ENCODE results near the gene ECT2L. TPM values are rescaled to one million over a fixed set of nuclear protein-coding genes. Genes with fewer than 3 reads are reported as not detected.

The ECT2L gene
- total and polyA plus RNA-seq, 2 experiments from 2014 or later: 0.03 to 0.15 TPM

- no peak overlapping the region for H3K27ac ChIP-seq (ENCODE audit: low read depth)
- no peaks in the 10 kb centered on the region for H3K36me3 Mint-ChIP-seq (ENCODE audit: low read depth)
Measured at GRCh38 chr6:138769102-138769676, 26.7 kb upstream of the ECT2L start.

GRCh38 chr6:138772596-138773176 lies 23.2 kb upstream of the ECT2L start:
- Histone ChIP-seq H4K20me1 (replicated peaks; ENCODE audit: insufficient read depth) (no peaks in the 10 kb centered on the region), H3K36me3 (ENCODE audit: insufficient read depth) (no peaks in the 10 kb centered on the region), H2AFZ (peak overlapping the region; percentile 80; the same call in 1 of the 2 replicates), H3K4me1 (ENCODE audit: insufficient read depth) (peaks cover 6% of the 10 kb centered on the region), H3K4me2 (peak overlapping the region; percentile 78), H3K79me2 (replicated peaks; ENCODE audit: insufficient read depth) (no peaks in the 10 kb centered on the region), H3K27me3 (ENCODE audit: insufficient read depth) (no peaks in the 10 kb centered on the region), H3K27ac (ENCODE audit: low read depth) (peak overlapping the region; percentile 84), H3F3A (replicated peaks; ENCODE audit: low read depth) (no peaks in the 10 kb centered on the region), H3K4me3 (peak overlapping the region; percentile 80), H3K9me2 (ENCODE audit: insufficient read depth) (no peaks in the 10 kb centered on the region)
- ATAC-seq (peak; percentile 7; the same call in 2 of the 3 replicates), DNase-seq (ENCODE audit: low spot score) (no peak)
- Mint-ChIP-seq H3K9me3 (no peaks in the 10 kb centered on the region), H3K4me3 (peak overlapping the region; percentile 99), H3K27ac (peak overlapping the region; percentile 100), H3K4me1 (peaks cover 7% of the 10 kb centered on the region), H3K36me3 (ENCODE audit: low read depth) (no peaks in the 10 kb centered on the region), H3K27me3 (ENCODE audit: insufficient read depth, low read depth, poor library complexity) (peaks cover 11% of the 10 kb centered on the region)
- TF ChIP-seq POLR2AphosphoS5 (IDR thresholded peaks at IDR 0.05; ENCODE audit: low read depth) (no peak), EZH2 (IDR thresholded peaks at IDR 0.05; ENCODE audit: low read depth, unreplicated experiment) (no peak), JUNB (IDR thresholded peaks at IDR 0.05; ENCODE audit: unreplicated experiment) (no peak), CTCF (conservative IDR thresholded peaks at IDR 0.05; ENCODE audit: low read depth in 2 of 2) (no peak), CREB1 (CRISPR knock-in tag; IDR thresholded peaks at IDR 0.05; ENCODE audit: low read depth) (no peak), EZH2phosphoT487 (IDR thresholded peaks at IDR 0.05; ENCODE audit: unreplicated experiment) (no peak)

More at GRCh38 chr6:138769102-138769676, 26.7 kb upstream of the ECT2L start:
- Histone ChIP-seq H2AFZ (no peak overlapping the region), H3K27me3 (ENCODE audit: insufficient read depth) (no peaks in the 10 kb centered on the region), H3K4me2 (no peak overlapping the region), H3K9me2 (ENCODE audit: insufficient read depth) (no peaks in the 10 kb centered on the region), H3K4me3 (no peak overlapping the region), H3F3A (replicated peaks; ENCODE audit: low read depth) (no peaks in the 10 kb centered on the region), H4K20me1 (replicated peaks; ENCODE audit: insufficient read depth) (no peaks in the 10 kb centered on the region), H3K4me1 (ENCODE audit: insufficient read depth) (peaks cover 6% of the 10 kb centered on the region), H3K36me3 (ENCODE audit: insufficient read depth) (no peaks in the 10 kb centered on the region), H3K79me2 (replicated peaks; ENCODE audit: insufficient read depth) (no peaks in the 10 kb centered on the region)
- peaks cover 7% of the 10 kb centered on the region for H3K4me1 Mint-ChIP-seq
- H3K9me3 Mint-ChIP-seq: no peaks in the 10 kb centered on the region
- H3K4me3 Mint-ChIP-seq: no peak overlapping the region
- TF ChIP-seq EZH2 (IDR thresholded peaks at IDR 0.05; ENCODE audit: low read depth, unreplicated experiment) (no peak), JUNB (IDR thresholded peaks at IDR 0.05; ENCODE audit: unreplicated experiment) (no peak), CREB1 (CRISPR knock-in tag; IDR thresholded peaks at IDR 0.05; ENCODE audit: low read depth) (no peak), POLR2AphosphoS5 (IDR thresholded peaks at IDR 0.05; ENCODE audit: low read depth) (no peak), CTCF (conservative IDR thresholded peaks at IDR 0.05; ENCODE audit: low read depth in 2 of 2) (no peak)
- peaks cover 11% of the 10 kb centered on the region for H3K27me3 Mint-ChIP-seq (ENCODE audit: insufficient read depth, low read depth, poor library complexity)
- H3K27ac Mint-ChIP-seq: no peak overlapping the region
- DNase-seq (ENCODE audit: low spot score): no peak
- no peak for ATAC-seq
